GM19397 (cell line): ENCODE results near the gene ZNF423.

Experiments
- ATAC-seq: cut with Tn5 transposase; IDR thresholded peaks from one replicate; pipeline ENCODE4 v1.9.1; 2021; ENCODE audit warnings: mild to moderate bottlenecking, moderate library complexity; ENCODE audit not compliant: unreplicated experiment

The ZNF423 gene

GRCh38 chr16:49734331-49734730, 121.6 kb downstream of the ZNF423 start:
- ATAC-seq, result no peak

GRCh38 chr16:49733313-49734009, 122.5 kb downstream of the ZNF423 start:
- ATAC-seq, result no peak

- ATAC-seq, result no peak
Measured at GRCh38 chr16:49731911-49732310, 124.0 kb downstream of the ZNF423 start.

GRCh38 chr16:49730772-49731171, 125.1 kb downstream of the ZNF423 start:
- no peak for ATAC-seq

GRCh38 chr16:49727611-49728010, 128.3 kb downstream of the ZNF423 start:
- ATAC-seq, result no peak

GRCh38 chr16:49726155-49726554, 129.8 kb downstream of the ZNF423 start:
- ATAC-seq, result no peak

- no peak for ATAC-seq
Measured at GRCh38 chr16:49725651-49726050, 130.3 kb downstream of the ZNF423 start.

- ATAC-seq, result no peak
Measured at GRCh38 chr16:49724774-49725173, 131.1 kb downstream of the ZNF423 start.

GRCh38 chr16:49723310-49723709, 132.6 kb downstream of the ZNF423 start:
- no peak for ATAC-seq

GRCh38 chr16:49720225-49720624, 135.7 kb downstream of the ZNF423 start:
- ATAC-seq, result no peak

GRCh38 chr16:49717689-49718088, 138.2 kb downstream of the ZNF423 start:
- no peak for ATAC-seq

- ATAC-seq, result no peak
Measured at GRCh38 chr16:49716339-49716934, 139.5 kb downstream of the ZNF423 start.

GRCh38 chr16:49713770-49714169, 142.1 kb downstream of the ZNF423 start:
- ATAC-seq, result no peak

GRCh38 chr16:49712542-49712941, 143.4 kb downstream of the ZNF423 start:
- no peak for ATAC-seq

GRCh38 chr16:49712106-49712505, 143.8 kb downstream of the ZNF423 start:
- ATAC-seq, result no peak

GRCh38 chr16:49709057-49709456, 146.9 kb downstream of the ZNF423 start:
- ATAC-seq, result no peak

- no peak for ATAC-seq
Measured at GRCh38 chr16:49708491-49708890, 147.4 kb downstream of the ZNF423 start.

- no peak for ATAC-seq
Measured at GRCh38 chr16:49706620-49707355, 149.1 kb downstream of the ZNF423 start.

GRCh38 chr16:49704586-49705155, 151.2 kb downstream of the ZNF423 start:
- no peak for ATAC-seq

- ATAC-seq, result no peak
Measured at GRCh38 chr16:49703483-49703882, 152.4 kb downstream of the ZNF423 start.

- no peak for ATAC-seq
Measured at GRCh38 chr16:49701789-49702494, 154.0 kb downstream of the ZNF423 start.
